ENCODE results near the gene MSLN.

- TF ChIP-seq FOXP2 (optimal IDR thresholded peaks at IDR 0.05; ENCODE audit: control extremely low read depth, extremely low read length, insufficient read depth) = no peak
- TF ChIP-seq EZH2 (IDR thresholded peaks at IDR 0.05) = no peak
- TF ChIP-seq POLR2AphosphoS5 (IDR thresholded peaks at IDR 0.05; ENCODE audit: borderline replicate concordance, low read depth, low read length) = no peak
Measured at GRCh38 chr16:764184-764750, 3.7 kb downstream of the MSLN start.
